ENCODE data around the gene BRD4.

- TF ChIP-seq CTCF (IDR thresholded peaks at IDR 0.05) = no peak
- no peak for TF ChIP-seq POLR2A (IDR thresholded peaks at IDR 0.05)
- TF ChIP-seq POLR2AphosphoS5 (IDR thresholded peaks at IDR 0.05; ENCODE audit: insufficient read depth in 1 of 2, low read depth in 1 of 2) = no peak
Measured at GRCh38 chr19:15263361-15263985, 68.9 kb downstream of the BRD4 start.

Data from vagina (tissue), 2 donors.